Lower leg skin (tissue), 3 donors: Measurements from ENCODE around the gene TYROBP.

Source experiments
- CTCF ChIP-seq, 3 donors: fragments of 450-650 bp; IDR thresholded peaks; one replicate each; pipeline ENCODE4 v1.5.1; 2016; ENCODE audit warnings: antibody characterized with exemption in 3 of 3, mild to moderate bottlenecking in 3 of 3, moderate library complexity in 2 of 3
- POLR2A ChIP-seq, 2 donors: fragments of 450-650 bp; IDR thresholded peaks; one replicate each; pipeline ENCODE4 v1.6.1; 2016 to 2017; ENCODE audit warnings: antibody characterized with exemption in 2 of 2, mild to moderate bottlenecking in 1 of 2, moderate library complexity in 1 of 2

GRCh38 chr19:35946203-35946602 is 38.1 kb upstream of the TYROBP start:
- TF ChIP-seq CTCF (IDR thresholded peaks at IDR 0.05) = no peak
- TF ChIP-seq POLR2A (IDR thresholded peaks at IDR 0.05) = no peak
